GM23338 (cell line): ENCODE results near the gene CDH4.

Experiments
- CTCF ChIP-seq, 2 experiments: fragments of 200-600 bp in 1 of 2; sonication (generic) in 1 of 2; conservative IDR thresholded peaks; 2 replicates each; pipeline versions ENCODE4 v1.5.1 to v1.6.1; 2016 to 2017; ENCODE audit warnings: antibody characterized with exemption in 2 of 2, low read depth in 2 of 2, mild to moderate bottlenecking in 2 of 2, moderate library complexity in 1 of 2
- POLR2AphosphoS5 ChIP-seq: IDR thresholded peaks from 2 replicates; pipeline ENCODE4 v1.6.1; 2016; ENCODE audit warnings: antibody characterized with exemption, low read depth

- no peak for TF ChIP-seq POLR2AphosphoS5
- TF ChIP-seq CTCF (conservative IDR thresholded peaks at IDR 0.05; ENCODE audit: low read depth in 2 of 2): no peak
Measured at GRCh38 chr20:61657721-61658377, 405.8 kb downstream of the CDH4 start.
